ENCODE data around the gene CTSE. TPM values are rescaled to one million over a fixed set of nuclear protein-coding genes. Genes with fewer than 3 reads are reported as not detected.
A peak's percentile ranks its signal among the peaks of the same experiment; 100 is the strongest.

The CTSE gene
- total and polyA plus RNA-seq, 2 of the 13 experiments (the other 11 are each of a cell fraction or from before 2014, with no cell fraction given): 0.50 to 0.69 TPM

GRCh38 chr1:205985330-205986005 lies 38.2 kb downstream of the CTSE start:
- H3K27ac ChIP-seq (ENCODE audit: extremely low read length, insufficient read depth, low read length): no peak overlapping the region
- no peak overlapping the region for H3K4me2 ChIP-seq (ENCODE audit: low read depth, low read length)
- H3K9me3 ChIP-seq (ENCODE audit: low read length): no peaks in the 10 kb centered on the region
- no peaks in the 10 kb centered on the region for H3K79me2 ChIP-seq (ENCODE audit: insufficient read depth, low read length)
- ChIA-PET CTCF (ENCODE audit: low intra/inter-chr PET ratio, low total read pairs) (interaction anchor here (2.2 kb wide), 1 partner anchor 121 kb away, joined by 19 read pairs; no protein-coding TSS in a partner anchor), POLR2A (no interaction called here)
- no peak overlapping the region for H2AFZ ChIP-seq (ENCODE audit: low read length)
- in situ Hi-C loops (cut with HindIII; ENCODE audit: extremely low pct_ligation_motif_present, low pct_unique_long_range_greater_than_20kb) (no loop called here), intact Hi-C loops (cut with micrococcal nuclease; ENCODE audit: unreplicated experiment) (no loop called here)
- H3K4me3 ChIP-seq (replicated peaks in 1 of 3; ENCODE audit: insufficient read depth in 1 of 3, low read depth in 2 of 3, low read length in 3 of 3): no peak overlapping the region
- BruUV-seq (replicated peaks): no TSS peak
- FAIRE-seq (no peak), DNase-seq (ENCODE audit: low spot score) (peak; percentile 19), ATAC-seq (no peak)
- H3K4me1 ChIP-seq (ENCODE audit: insufficient read depth, low read length): peaks cover 17% of the 10 kb centered on the region
- peaks cover 0 to 11% of the 10 kb centered on the region in 2 experiments; a peak in 3 of 5 replicates for H3K27me3 ChIP-seq (ENCODE audit: control insufficient read depth in 1 of 2, insufficient read depth in 2 of 2, low read length in 2 of 2)
- H3K9ac ChIP-seq (ENCODE audit: insufficient read depth, low read depth, low read length): no peak overlapping the region
- WGBS (ENCODE audit: low lambda C conversion rate): 13% methylated on average over 7 of the region's 9 CpGs
- H3K36me3 ChIP-seq (replicated peaks in 1 of 2; ENCODE audit: control insufficient read depth in 1 of 2, insufficient read depth in 2 of 2, low read length in 2 of 2): no peaks in the 10 kb centered on the region
- TF ChIP-seq NCOA2 (CRISPR knock-in tag; IDR thresholded peaks at IDR 0.05) (no peak), RARA (CRISPR knock-in tag; IDR thresholded peaks at IDR 0.05) (no peak), NKX3-1 (CRISPR knock-in tag; IDR thresholded peaks at IDR 0.05) (no peak), JUND (CRISPR knock-in tag; IDR thresholded peaks at IDR 0.05) (no peak), E2F1 (CRISPR knock-in tag; IDR thresholded peaks at IDR 0.05) (no peak), KDM1A (CRISPR knock-in tag; IDR thresholded peaks at IDR 0.05) (no peak), HNRNPUL1 (IDR thresholded peaks at IDR 0.05; ENCODE audit: low read depth, low read length) (no peak)
- H4K20me1 ChIP-seq (ENCODE audit: insufficient read depth, low read length): no peaks in the 10 kb centered on the region

All from HepG2 (cell line).